SH-SY5Y (cell line): ENCODE data around the gene MCM9.

Source experiments
- GATA2 ChIP-seq: IDR thresholded peaks from 2 replicates; pipeline ENCODE4 v1.6.1; 2011; ENCODE audit warnings: mild to moderate bottlenecking, low read depth, low read length
- GATA3 ChIP-seq: IDR thresholded peaks from 2 replicates; pipeline ENCODE4 v1.6.1; 2011; ENCODE audit warnings: low read depth, mild to moderate bottlenecking, low read length, moderate library complexity

- TF ChIP-seq GATA2 (no peak), GATA3 (no peak)
Observed at GRCh38 chr6:118775381-118775780, 159.6 kb downstream of the MCM9 start.
